ENCODE results near the gene RAPGEF5. TPM values are rescaled to one million over a fixed set of nuclear protein-coding genes. Genes with fewer than 3 reads are reported as not detected.
"Not testable (repeated sequence)": the region's sequence is repeated elsewhere in the genome, so short reads cannot be mapped to it uniquely, and the experiment has no call there.

RAPGEF5 gene
- total RNA-seq, 2 donors from 2014 or later = 16.7 to 23.2 TPM

GRCh38 chr7:22093001-22093400 lies 264.0 kb downstream of the RAPGEF5 start:
- WGBS, 2 experiments (ENCODE audit: insufficient coverage in 1 of 2, insufficient read length in 1 of 2) = 75 to 90% methylated on average over 1 to 2 of the region's 2 CpGs
- Histone ChIP-seq H3K9me3 (ENCODE audit: control insufficient read depth, low read length) (peaks cover 9% of the 10 kb centered on the region), H3K4me1 (ENCODE audit: control insufficient read depth, insufficient read depth, low read length) (no peaks in the 10 kb centered on the region), H3K27me3 (ENCODE audit: control insufficient read depth, insufficient read depth, low read length, poor library complexity, severe bottlenecking) (no peaks in the 10 kb centered on the region), H3K36me3 (ENCODE audit: control insufficient read depth, insufficient read depth, low read length) (no peaks in the 10 kb centered on the region), H3K4me3 (ENCODE audit: low read length) (no peak overlapping the region), H3K9ac (ENCODE audit: extremely low read depth, low read length, poor library complexity, severe bottlenecking) (no peak overlapping the region), H3K27ac (ENCODE audit: low read depth, low read length) (no peak overlapping the region)
- no peak for TF ChIP-seq CTCF (conservative IDR thresholded peaks at IDR 0.05)
- Mint-ChIP-seq H3K9me3 (peaks cover 15% of the 10 kb centered on the region), H3K4me3 (no peak overlapping the region), H3K4me1 (peaks cover under 1% of the 10 kb centered on the region), H3K27ac (no peak overlapping the region), H3K36me3 (ENCODE audit: low read depth) (peaks cover 3% of the 10 kb centered on the region), H3K27me3 (ENCODE audit: insufficient read depth) (peaks cover 2% of the 10 kb centered on the region)
- DNase-seq = no peak

GRCh38 chr7:22090958-22091525 lies 265.9 kb downstream of the RAPGEF5 start:
- H3K27ac Mint-ChIP-seq = not testable (repeated sequence)

GRCh38 chr7:22090512-22090911 lies 266.4 kb downstream of the RAPGEF5 start:
- Histone ChIP-seq H3K27me3 (ENCODE audit: control insufficient read depth, insufficient read depth, low read length, poor library complexity, severe bottlenecking) (no peaks in the 10 kb centered on the region), H3K4me1 (ENCODE audit: control insufficient read depth, insufficient read depth, low read length) (no peaks in the 10 kb centered on the region), H3K36me3 (ENCODE audit: control insufficient read depth, insufficient read depth, low read length) (no peaks in the 10 kb centered on the region), H3K4me3 (ENCODE audit: low read length) (no peak overlapping the region), H3K9me3 (ENCODE audit: control insufficient read depth, low read length) (peaks cover 17% of the 10 kb centered on the region), H3K27ac (ENCODE audit: low read depth, low read length) (no peak overlapping the region), H3K9ac (ENCODE audit: extremely low read depth, low read length, poor library complexity, severe bottlenecking) (no peak overlapping the region)
- no peak for TF ChIP-seq CTCF (conservative IDR thresholded peaks at IDR 0.05)
- no peak for DNase-seq
- Mint-ChIP-seq H3K36me3 (ENCODE audit: low read depth) (peaks cover 3% of the 10 kb centered on the region), H3K9me3 (peaks cover 23% of the 10 kb centered on the region), H3K27me3 (ENCODE audit: insufficient read depth) (peaks cover 5% of the 10 kb centered on the region), H3K4me3 (no peak overlapping the region), H3K27ac (no peak overlapping the region), H3K4me1 (peaks cover 3% of the 10 kb centered on the region)
- 87 to 88% methylated on average over 15 to 24 of the region's 24 CpGs for WGBS, 2 experiments (ENCODE audit: insufficient coverage in 1 of 2, insufficient read length in 1 of 2)

More at GRCh38 chr7:22090958-22091525, 265.9 kb downstream of the RAPGEF5 start:
- 95 to 97% methylated on average over 10 to 11 of the region's 11 CpGs for WGBS, 2 experiments (ENCODE audit: insufficient coverage in 1 of 2, insufficient read length in 1 of 2)
- not testable (repeated sequence) for H3K9ac ChIP-seq (ENCODE audit: extremely low read depth, low read length, poor library complexity, severe bottlenecking); DNase-seq; H3K36me3 Mint-ChIP-seq (ENCODE audit: low read depth); H3K4me1 Mint-ChIP-seq; H3K4me1 ChIP-seq (ENCODE audit: control insufficient read depth, insufficient read depth, low read length); H3K4me3 Mint-ChIP-seq; H3K27ac ChIP-seq (ENCODE audit: low read depth, low read length); H3K4me3 ChIP-seq (ENCODE audit: low read length); H3K36me3 ChIP-seq (ENCODE audit: control insufficient read depth, insufficient read depth, low read length); H3K27me3 ChIP-seq (ENCODE audit: control insufficient read depth, insufficient read depth, low read length, poor library complexity, severe bottlenecking); H3K27me3 Mint-ChIP-seq (ENCODE audit: insufficient read depth)
- peaks cover 12% of the 10 kb centered on the region for H3K9me3 ChIP-seq (ENCODE audit: control insufficient read depth, low read length)
- peaks cover 20% of the 10 kb centered on the region for H3K9me3 Mint-ChIP-seq

- no peak overlapping the region for H3K27ac Mint-ChIP-seq
- TF ChIP-seq CTCF (conservative IDR thresholded peaks at IDR 0.05) = no peak
Measured at GRCh38 chr7:22090107-22090506, 266.8 kb downstream of the RAPGEF5 start.

More at GRCh38 chr7:22090107-22090506, 266.8 kb downstream of the RAPGEF5 start:
- H3K9me3 ChIP-seq (ENCODE audit: control insufficient read depth, low read length) = peaks cover 19% of the 10 kb centered on the region
- H3K9ac ChIP-seq (ENCODE audit: extremely low read depth, low read length, poor library complexity, severe bottlenecking) = no peak overlapping the region
- WGBS, 2 experiments (ENCODE audit: insufficient coverage in 1 of 2, insufficient read length in 1 of 2) = 92 to 94% methylated on average over 9 to 22 of the region's 22 CpGs
- no peaks in the 10 kb centered on the region for H3K36me3 ChIP-seq (ENCODE audit: control insufficient read depth, insufficient read depth, low read length)
- no peak for DNase-seq
- H3K4me1 ChIP-seq (ENCODE audit: control insufficient read depth, insufficient read depth, low read length) = no peaks in the 10 kb centered on the region
- Mint-ChIP-seq H3K4me1 (peaks cover 3% of the 10 kb centered on the region), H3K27me3 (ENCODE audit: insufficient read depth) (peaks cover 5% of the 10 kb centered on the region), H3K9me3 (peaks cover 27% of the 10 kb centered on the region), H3K36me3 (ENCODE audit: low read depth) (peaks cover 3% of the 10 kb centered on the region), H3K4me3 (no peak overlapping the region)
- H3K4me3 ChIP-seq (ENCODE audit: low read length) = no peak overlapping the region
- H3K27ac ChIP-seq (ENCODE audit: low read depth, low read length) = no peak overlapping the region
- no peaks in the 10 kb centered on the region for H3K27me3 ChIP-seq (ENCODE audit: control insufficient read depth, insufficient read depth, low read length, poor library complexity, severe bottlenecking)
